ENCODE measurements around the gene ISM2. TPM values are rescaled to one million over a fixed set of nuclear protein-coding genes. Genes with fewer than 3 reads are reported as not detected.

The ISM2 gene
- total RNA-seq, 2 donors from 2014 or later: 1.3 to 1.6 TPM

GRCh38 chr14:77498984-77499527, 440 bp upstream of the ISM2 start:
- TF ChIP-seq, protein P1, sequence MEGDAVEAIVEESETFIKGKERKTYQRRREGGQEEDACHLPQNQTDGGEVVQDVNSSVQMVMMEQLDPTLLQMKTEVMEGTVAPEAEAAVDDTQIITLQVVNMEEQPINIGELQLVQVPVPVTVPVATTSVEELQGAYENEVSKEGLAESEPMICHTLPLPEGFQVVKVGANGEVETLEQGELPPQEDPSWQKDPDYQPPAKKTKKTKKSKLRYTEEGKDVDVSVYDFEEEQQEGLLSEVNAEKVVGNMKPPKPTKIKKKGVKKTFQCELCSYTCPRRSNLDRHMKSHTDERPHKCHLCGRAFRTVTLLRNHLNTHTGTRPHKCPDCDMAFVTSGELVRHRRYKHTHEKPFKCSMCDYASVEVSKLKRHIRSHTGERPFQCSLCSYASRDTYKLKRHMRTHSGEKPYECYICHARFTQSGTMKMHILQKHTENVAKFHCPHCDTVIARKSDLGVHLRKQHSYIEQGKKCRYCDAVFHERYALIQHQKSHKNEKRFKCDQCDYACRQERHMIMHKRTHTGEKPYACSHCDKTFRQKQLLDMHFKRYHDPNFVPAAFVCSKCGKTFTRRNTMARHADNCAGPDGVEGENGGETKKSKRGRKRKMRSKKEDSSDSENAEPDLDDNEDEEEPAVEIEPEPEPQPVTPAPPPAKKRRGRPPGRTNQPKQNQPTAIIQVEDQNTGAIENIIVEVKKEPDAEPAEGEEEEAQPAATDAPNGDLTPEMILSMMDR (conservative IDR thresholded peaks at IDR 0.05): no peak
- Histone ChIP-seq H3K9me3 (ENCODE audit: control insufficient read depth, low read length) (no peaks in the 10 kb centered on the region), H3K36me3 (ENCODE audit: control insufficient read depth, insufficient read depth, low read length) (no peaks in the 10 kb centered on the region), H3K27me3 (ENCODE audit: control insufficient read depth, insufficient read depth, low read length, poor library complexity, severe bottlenecking) (peaks cover 43% of the 10 kb centered on the region), H3K9ac (ENCODE audit: extremely low read depth, low read length, poor library complexity, severe bottlenecking) (peak overlapping the region; percentile 20), H3K4me3 (ENCODE audit: low read length) (peak overlapping the region; percentile 78), H3K4me1 (ENCODE audit: control insufficient read depth, insufficient read depth, low read length) (no peaks in the 10 kb centered on the region), H3K27ac (ENCODE audit: low read depth, low read length) (no peak overlapping the region)
- H3K27ac Mint-ChIP-seq: no peak overlapping the region
- H3K4me1 Mint-ChIP-seq: peaks cover 3% of the 10 kb centered on the region
- WGBS, 2 experiments (ENCODE audit: insufficient coverage in 1 of 2, insufficient read length in 1 of 2): 0 to 8% methylated on average over 13 to 53 of the region's 53 CpGs
- H3K36me3 Mint-ChIP-seq (ENCODE audit: low read depth): peaks cover 5% of the 10 kb centered on the region
- peaks cover 56% of the 10 kb centered on the region for H3K27me3 Mint-ChIP-seq (ENCODE audit: insufficient read depth)
- DNase-seq: peak; percentile 83
- peak overlapping the region; percentile 54 for H3K4me3 Mint-ChIP-seq
- peaks cover 8% of the 10 kb centered on the region for H3K9me3 Mint-ChIP-seq

- H3K36me3 ChIP-seq (ENCODE audit: control insufficient read depth, insufficient read depth, low read length): no peaks in the 10 kb centered on the region
- Mint-ChIP-seq H3K4me3 (no peak overlapping the region), H3K27me3 (ENCODE audit: insufficient read depth) (peaks cover 39% of the 10 kb centered on the region), H3K27ac (no peak overlapping the region), H3K4me1 (peaks cover 3% of the 10 kb centered on the region), H3K9me3 (no peaks in the 10 kb centered on the region), H3K36me3 (ENCODE audit: low read depth) (no peaks in the 10 kb centered on the region)
- H3K27ac ChIP-seq (ENCODE audit: low read depth, low read length): no peak overlapping the region
- TF ChIP-seq, protein P1 (conservative IDR thresholded peaks at IDR 0.05): no peak
- peaks cover 36% of the 10 kb centered on the region for H3K27me3 ChIP-seq (ENCODE audit: control insufficient read depth, insufficient read depth, low read length, poor library complexity, severe bottlenecking)
- no peaks in the 10 kb centered on the region for H3K9me3 ChIP-seq (ENCODE audit: control insufficient read depth, low read length)
- H3K4me1 ChIP-seq (ENCODE audit: control insufficient read depth, insufficient read depth, low read length): no peaks in the 10 kb centered on the region
- WGBS, 2 experiments (ENCODE audit: insufficient coverage in 1 of 2, insufficient read length in 1 of 2): 80 to 88% methylated on average over 1 to 7 of the region's 7 CpGs
- no peak for DNase-seq
- no peak overlapping the region for H3K4me3 ChIP-seq (ENCODE audit: low read length)
- H3K9ac ChIP-seq (ENCODE audit: extremely low read depth, low read length, poor library complexity, severe bottlenecking): no peak overlapping the region
Observed at GRCh38 chr14:77495334-77495733, 3.3 kb downstream of the ISM2 start.

DNA sequence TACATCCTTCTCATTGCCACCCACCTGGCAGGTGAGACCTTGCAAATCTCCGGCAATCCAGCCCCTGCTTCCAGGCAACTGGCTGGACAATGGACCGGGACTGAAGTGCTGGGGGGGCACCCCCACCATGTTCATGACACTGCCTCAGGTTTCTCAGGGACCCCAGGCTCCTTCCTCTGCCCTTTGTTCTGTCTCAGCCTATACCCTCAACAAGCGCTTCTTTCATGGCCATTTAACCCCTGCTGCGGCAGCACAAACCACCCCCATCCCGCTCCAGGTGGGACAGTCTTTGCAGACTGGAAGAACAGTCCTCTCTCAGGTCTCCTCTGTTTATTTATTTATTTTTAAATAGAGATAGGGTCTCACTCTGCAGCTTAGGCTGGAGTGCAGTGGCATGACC, 7.6 kb downstream of the ISM2 start:
- H3K36me3 ChIP-seq (ENCODE audit: control insufficient read depth, insufficient read depth, low read length): no peaks in the 10 kb centered on the region
- H3K9me3 ChIP-seq (ENCODE audit: control insufficient read depth, low read length): no peaks in the 10 kb centered on the region
- no peaks in the 10 kb centered on the region for H3K27me3 ChIP-seq (ENCODE audit: control insufficient read depth, insufficient read depth, low read length, poor library complexity, severe bottlenecking)
- no peak overlapping the region for H3K9ac ChIP-seq (ENCODE audit: extremely low read depth, low read length, poor library complexity, severe bottlenecking)
- no peaks in the 10 kb centered on the region for H3K4me1 ChIP-seq (ENCODE audit: control insufficient read depth, insufficient read depth, low read length)
- H3K9me3 Mint-ChIP-seq: no peaks in the 10 kb centered on the region
- H3K4me3 Mint-ChIP-seq: no peak overlapping the region
- H3K4me1 Mint-ChIP-seq: no peaks in the 10 kb centered on the region
- DNase-seq: no peak
- no peak overlapping the region for H3K4me3 ChIP-seq (ENCODE audit: low read length)
- no peak overlapping the region for H3K27ac Mint-ChIP-seq
- 84 to 87% methylated on average over 3 to 5 of the region's 5 CpGs for WGBS, 2 experiments (ENCODE audit: insufficient coverage in 1 of 2, insufficient read length in 1 of 2)
- H3K27me3 Mint-ChIP-seq (ENCODE audit: insufficient read depth): peaks cover 7% of the 10 kb centered on the region
- H3K36me3 Mint-ChIP-seq (ENCODE audit: low read depth): no peaks in the 10 kb centered on the region
- no peak overlapping the region for H3K27ac ChIP-seq (ENCODE audit: low read depth, low read length)
- TF ChIP-seq, protein P1 (conservative IDR thresholded peaks at IDR 0.05): no peak
